HG03108 (cell line): ENCODE measurements around the gene PRKCH.

Source experiments
- ATAC-seq: cut with Tn5 transposase; IDR thresholded peaks from one replicate; pipeline ENCODE4 v1.9.1; 2021; ENCODE audit warnings: moderate library complexity; ENCODE audit not compliant: unreplicated experiment

The PRKCH gene

DNA sequence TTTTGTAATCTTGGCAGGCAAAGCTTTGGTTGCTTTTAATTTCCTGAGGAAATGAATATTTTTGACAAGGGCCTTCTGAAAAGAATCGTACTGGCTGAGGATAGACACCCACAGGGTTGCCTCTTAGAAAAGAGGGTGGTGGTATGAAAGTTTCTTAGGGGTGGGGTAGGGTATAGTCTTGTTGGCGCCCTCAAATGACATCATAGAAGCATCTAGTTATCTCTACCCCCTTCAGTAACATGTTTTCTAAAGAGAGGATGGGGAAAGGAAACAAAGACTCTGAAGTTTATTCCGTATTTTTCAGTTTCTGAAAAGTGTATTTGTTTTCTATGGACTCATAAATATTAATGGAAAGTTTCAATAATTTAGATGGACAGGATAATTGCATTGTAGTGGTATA is 13.7 kb downstream of the PRKCH start:
- no peak for ATAC-seq

DNA sequence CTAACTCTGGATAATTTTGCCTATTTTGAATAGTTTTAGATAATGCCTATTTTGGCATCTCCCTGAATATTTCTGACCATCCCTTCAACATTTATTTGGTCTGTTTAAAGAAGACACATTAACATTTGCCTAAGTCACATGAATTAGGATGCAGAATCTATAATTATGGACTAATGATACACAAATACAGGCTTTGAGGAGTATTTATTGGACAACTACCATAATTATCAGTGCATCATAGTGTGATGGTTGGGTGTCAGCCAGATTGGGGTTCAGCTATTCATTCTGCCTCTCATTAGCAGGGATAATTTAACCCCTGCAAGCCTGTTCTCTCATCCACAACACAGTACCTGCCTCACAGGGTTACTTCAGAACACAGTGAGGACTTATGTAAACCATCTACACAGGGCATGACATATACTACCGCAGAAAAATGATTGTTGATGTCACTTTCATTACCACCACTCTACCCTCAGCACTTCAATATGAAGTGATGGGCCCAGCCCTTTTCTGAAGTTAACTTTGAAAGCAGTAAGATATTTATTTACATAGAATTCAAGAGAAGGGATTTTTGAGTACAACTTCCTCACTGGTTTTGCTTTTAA is 14.4 kb downstream of the PRKCH start:
- ATAC-seq, result no peak

GRCh38 chr14:61337893-61338292 is 16.5 kb downstream of the PRKCH start:
- ATAC-seq, result no peak

- no peak for ATAC-seq
Observed at GRCh38 chr14:61338457-61338856, 17.1 kb downstream of the PRKCH start.

DNA sequence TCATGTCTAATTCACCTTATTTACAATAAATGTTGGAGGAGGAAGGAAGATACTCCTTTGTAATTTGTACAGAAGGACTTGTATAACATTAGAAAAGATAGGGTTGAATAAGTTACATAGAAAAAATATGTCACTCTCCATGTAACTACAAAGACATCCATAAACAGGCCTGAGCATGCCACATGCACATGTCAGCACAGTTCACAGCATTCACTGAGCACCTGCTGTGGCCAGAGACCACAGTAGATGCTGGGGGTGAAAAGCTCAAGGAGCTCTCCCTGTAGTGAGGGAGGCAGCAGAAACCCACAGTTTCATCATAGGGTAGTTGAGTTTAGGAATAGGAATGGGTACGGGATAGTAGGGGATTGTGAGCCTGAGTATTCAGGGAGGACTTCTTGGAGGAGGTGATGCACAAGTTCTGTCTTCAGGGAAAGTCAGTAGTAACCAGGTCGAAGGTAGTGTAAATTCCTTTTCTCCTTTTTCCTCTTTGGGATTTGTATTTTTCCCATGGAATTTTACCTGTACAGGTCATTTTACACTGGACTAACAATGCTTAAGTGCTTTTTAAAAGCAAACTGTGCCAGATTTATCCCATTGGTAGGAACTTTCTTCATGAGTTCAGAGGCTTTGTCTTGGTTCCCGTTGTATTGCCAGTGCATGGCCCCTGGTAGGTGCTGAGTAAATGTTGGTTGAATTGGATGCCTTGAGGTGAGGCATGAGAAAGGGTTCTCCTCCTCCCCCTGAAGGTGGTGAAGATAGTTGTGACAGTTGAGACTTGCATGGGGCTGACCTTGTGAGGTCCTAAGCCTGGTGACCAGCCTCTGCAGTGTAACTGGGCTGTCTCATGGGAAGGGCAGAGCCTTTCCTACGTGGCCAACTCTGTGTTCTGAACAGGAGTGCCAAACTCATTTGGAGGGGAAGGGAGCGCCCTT is 20.2 kb downstream of the PRKCH start:
- no peak for ATAC-seq

DNA sequence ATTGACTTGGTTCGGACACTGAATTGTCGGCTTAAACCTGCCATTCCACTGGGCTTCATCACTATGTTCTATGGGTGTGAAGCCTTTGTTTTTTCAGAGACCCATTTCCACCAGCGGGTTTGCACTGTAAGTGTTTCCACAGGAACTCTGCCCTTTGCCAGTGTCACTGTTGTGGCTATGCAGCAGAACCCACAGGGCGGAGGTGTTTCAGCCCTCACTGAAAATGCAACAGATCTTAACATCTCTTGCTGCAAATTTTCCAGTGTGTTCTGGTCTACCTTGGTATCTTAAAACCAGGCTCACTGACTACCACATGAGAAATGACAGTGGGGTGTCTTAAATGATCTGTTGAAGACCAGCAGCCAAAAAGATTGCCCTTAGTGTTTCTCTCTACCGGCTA is 21.1 kb downstream of the PRKCH start:
- no peak for ATAC-seq

- no peak for ATAC-seq
Observed at GRCh38 chr14:61342932-61343331, 21.6 kb downstream of the PRKCH start.

DNA sequence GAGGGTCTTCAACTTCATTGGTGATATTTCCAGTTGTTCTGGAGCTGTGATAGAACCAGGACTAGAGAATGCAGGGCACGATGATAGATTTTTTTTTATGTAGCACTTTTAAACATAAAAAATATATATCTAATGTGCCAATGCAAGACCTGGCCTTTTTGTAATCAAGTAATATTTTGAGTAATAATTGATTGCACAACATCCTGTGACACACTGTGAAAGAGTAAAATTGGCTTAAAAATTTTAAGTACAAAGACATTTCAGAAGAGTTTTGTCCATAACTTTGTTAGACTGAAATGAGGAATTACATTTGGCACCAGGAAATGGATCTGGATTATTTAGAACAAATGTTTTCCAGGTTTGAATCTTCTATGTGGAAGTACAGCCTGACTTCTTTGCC is 22.1 kb downstream of the PRKCH start:
- no peak for ATAC-seq

GRCh38 chr14:61343991-61344405 is 22.6 kb downstream of the PRKCH start:
- ATAC-seq, result no peak

DNA sequence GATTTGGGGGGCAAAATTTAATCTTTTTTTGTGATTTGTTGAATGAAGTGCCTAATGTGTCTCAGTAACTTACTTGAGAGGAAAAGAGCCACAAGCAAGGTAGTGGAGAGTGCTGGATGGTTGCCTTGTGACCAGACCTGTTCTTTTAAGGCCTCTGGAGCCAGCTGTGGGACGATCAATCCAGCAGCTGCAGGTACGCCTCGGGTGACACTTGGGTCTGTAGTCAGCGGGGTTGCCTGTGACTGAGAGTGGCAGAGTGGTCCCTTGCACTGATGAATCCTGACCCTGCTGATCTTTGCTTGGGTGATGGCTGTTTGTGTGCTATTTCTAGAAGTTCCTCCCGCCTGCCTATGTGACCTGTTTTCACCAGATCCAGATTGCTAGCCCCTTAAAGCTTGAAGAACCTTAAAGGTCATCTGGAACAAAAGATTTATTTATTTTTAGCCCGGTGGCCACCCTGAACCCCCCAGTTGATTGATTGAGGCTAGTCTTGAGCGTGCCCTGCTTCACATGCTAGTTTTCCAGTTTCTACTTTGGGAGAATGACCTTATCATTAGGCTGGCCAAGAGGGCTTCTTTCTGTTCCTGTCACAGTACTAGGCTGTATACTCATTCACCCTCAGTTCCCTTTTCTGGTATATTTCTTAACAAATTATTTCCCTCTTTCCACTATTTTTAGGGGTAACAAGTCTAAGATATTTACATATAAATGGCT is 23.2 kb downstream of the PRKCH start:
- ATAC-seq, result no peak

DNA sequence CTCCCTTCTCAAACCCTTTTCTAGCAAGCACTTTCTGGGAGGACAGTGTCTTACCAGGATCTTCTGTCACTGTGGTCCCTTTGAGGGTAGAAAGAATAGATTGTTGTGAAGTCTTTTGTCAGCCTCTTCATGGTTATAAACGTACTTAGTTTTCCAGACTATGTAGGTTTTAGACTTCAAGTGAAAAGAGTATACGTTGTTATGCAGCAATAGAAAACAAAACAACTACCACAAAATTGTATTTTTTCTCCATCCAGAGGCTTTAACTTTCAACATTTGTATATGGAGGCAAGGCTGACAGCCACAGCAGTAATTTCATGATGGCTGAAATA is 23.7 kb downstream of the PRKCH start:
- no peak for ATAC-seq

- ATAC-seq, result no peak
Observed at GRCh38 chr14:61346221-61346620, 24.8 kb downstream of the PRKCH start.

DNA sequence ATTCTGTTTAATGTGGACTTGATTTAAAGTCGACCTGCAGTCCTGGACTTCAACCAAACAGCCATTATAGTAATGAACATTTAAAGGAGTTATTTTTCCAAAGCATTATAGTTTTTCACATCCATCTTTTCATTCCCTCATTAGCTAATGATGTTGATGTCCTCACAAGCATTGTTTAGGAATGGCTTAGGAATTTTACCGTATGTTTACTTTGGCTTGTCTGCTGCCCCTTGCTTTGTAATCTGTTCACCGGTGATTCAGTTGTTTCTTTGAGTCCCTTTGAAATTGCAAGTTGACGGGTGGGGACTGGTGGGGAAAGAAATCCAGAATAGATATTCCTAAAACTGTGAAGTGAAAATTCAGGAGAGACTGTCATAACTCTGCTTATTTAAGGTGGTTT is 25.4 kb downstream of the PRKCH start:
- no peak for ATAC-seq

- no peak for ATAC-seq
Observed at GRCh38 chr14:61347826-61348443, 26.6 kb downstream of the PRKCH start.

DNA sequence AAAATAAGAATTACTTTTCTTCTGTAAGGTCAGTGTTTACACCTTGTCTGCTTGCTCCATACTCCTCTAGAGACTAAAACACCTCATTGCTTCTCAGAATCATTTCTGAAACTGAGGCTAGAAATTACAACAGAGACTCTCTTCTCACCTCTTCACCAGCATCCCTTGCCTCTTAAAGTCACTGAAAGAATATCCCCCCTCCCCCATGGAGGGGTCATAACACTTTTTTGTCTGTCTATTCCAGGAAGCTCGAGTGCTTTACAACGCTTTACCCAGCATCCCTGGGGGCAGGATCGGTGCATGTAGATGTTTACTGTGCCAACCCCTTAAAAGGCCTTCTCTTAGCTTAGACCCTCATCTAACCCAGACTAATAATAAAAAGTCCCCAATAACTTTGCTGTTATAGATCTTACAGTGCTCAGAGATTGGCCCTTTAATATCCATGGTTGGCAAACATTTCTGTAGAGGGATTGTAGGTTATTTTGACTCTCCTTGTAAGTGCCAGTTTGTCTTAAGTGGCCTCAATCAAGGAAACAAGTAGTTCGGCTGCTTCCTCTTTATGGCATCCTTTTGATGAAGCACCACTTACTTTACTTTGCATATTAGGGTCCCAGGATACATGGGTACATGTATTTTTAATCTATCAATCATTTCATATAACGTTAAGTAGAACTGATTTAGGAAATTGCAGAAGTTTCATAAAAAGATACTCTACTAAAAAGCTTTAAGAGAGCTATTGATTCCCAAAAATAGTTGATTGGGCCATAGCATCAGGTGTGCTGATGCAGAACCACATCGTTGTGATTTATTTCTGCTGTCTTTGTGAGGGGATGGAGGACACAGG is 29.3 kb downstream of the PRKCH start:
- ATAC-seq, result no peak

DNA sequence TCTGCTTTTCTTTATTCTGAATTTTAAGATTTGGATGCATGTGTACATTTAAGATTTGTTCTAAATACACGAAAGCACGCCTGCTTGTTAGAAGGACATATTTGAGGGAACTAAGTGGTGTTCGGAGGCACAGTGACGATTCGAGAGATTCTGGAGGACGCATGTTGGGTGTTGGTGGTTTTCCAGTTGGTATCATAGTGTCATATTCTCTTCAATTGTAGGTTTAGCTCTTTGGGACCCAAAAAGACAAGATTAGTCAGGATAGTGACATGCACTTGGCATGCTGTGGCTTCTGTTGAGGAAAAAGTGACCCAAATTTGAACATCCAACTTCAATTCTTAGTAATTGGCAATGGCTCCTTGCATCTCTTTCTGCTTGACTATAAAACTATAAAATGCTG is 30.1 kb downstream of the PRKCH start:
- no peak for ATAC-seq

GRCh38 chr14:61355892-61356325 is 34.5 kb downstream of the PRKCH start:
- no peak for ATAC-seq

DNA sequence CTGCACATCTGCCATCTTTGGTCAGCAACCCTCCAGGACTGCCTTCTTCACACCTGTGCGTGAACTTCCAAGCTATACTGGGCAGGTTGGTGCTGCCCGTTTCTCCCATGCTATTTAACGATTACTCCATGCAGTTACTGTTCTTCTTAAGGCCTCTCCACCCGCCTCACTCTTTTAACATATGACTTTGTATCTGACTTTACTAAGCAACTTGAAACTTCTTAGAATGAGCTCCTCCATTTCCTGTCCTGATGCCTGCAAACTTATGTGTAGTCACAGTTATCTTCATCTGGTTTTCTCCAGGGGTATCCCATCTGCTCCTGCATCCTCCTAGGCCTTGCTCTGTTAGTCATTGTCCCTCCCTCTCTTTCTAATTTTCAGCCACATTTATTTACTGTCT is 35.7 kb downstream of the PRKCH start:
- ATAC-seq, result no peak

- ATAC-seq, result no peak
Observed at GRCh38 chr14:61358554-61359226, 37.3 kb downstream of the PRKCH start.
